Astrocyte (in vitro differentiated cells and primary cell): ENCODE measurements around the gene ARHGAP12. TPM values are rescaled to one million over a fixed set of nuclear protein-coding genes. Genes with fewer than 3 reads are reported as not detected.

ENCODE experiments used
- DNase-seq: peaks from one replicate; pipeline ENCODE4 v3.0.0-alpha.2; 2010; ENCODE audit warnings: low read depth
- FAIRE-seq: peaks from 2 replicates; lab custom pipeline; 2011; peaks lifted over from hg19 to GRCh38; lab: Jason Lieb, UNC
- H2AFZ ChIP-seq: 2 replicates; pipeline ENCODE4 v1.6.0; 2012; ENCODE audit warnings: low read depth, low read length, inconsistent platforms
- H3K27ac ChIP-seq: 2 replicates; pipeline ENCODE4 v1.5.1; 2011; ENCODE audit warnings: low read depth, low read length, inconsistent platforms
- H3K27me3 ChIP-seq: 2 replicates; pipeline ENCODE4 v1.6.0; 2011; ENCODE audit warnings: low read length, inconsistent platforms; ENCODE audit not compliant: insufficient read depth
- H3K36me3 ChIP-seq: 2 replicates; pipeline ENCODE4 v1.5.1; 2011; ENCODE audit warnings: low read length, inconsistent platforms; ENCODE audit not compliant: insufficient read depth
- H3K4me1 ChIP-seq: 2 replicates; pipeline ENCODE4 v1.5.1; 2011; ENCODE audit warnings: low read length, inconsistent platforms; ENCODE audit not compliant: insufficient read depth
- H3K4me2 ChIP-seq: 2 replicates; pipeline ENCODE4 v1.6.0; 2012; ENCODE audit warnings: low read length, inconsistent platforms
- H3K4me3 ChIP-seq: 2 replicates; pipeline ENCODE4 v1.5.1; 2011; ENCODE audit warnings: low read depth, mild to moderate bottlenecking, low read length, inconsistent platforms; ENCODE audit not compliant: insufficient read depth
- H3K79me2 ChIP-seq: 2 replicates; pipeline ENCODE4 v1.6.0; 2012; ENCODE audit warnings: mild to moderate bottlenecking, low read length, inconsistent platforms; ENCODE audit not compliant: insufficient read depth
- H3K9ac ChIP-seq: 2 replicates; pipeline ENCODE4 v1.6.0; 2012; ENCODE audit warnings: mild to moderate bottlenecking, low read length, inconsistent platforms
- H3K9me3 ChIP-seq: 2 replicates; pipeline ENCODE4 v1.5.1; 2012; ENCODE audit warnings: low read depth, mild to moderate bottlenecking, low read length, inconsistent platforms; ENCODE audit not compliant: insufficient read depth
- H4K20me1 ChIP-seq: 2 replicates; pipeline ENCODE4 v1.6.0; 2012; ENCODE audit warnings: low read length, inconsistent platforms; ENCODE audit not compliant: insufficient read depth
- H3K27ac Mint-ChIP-seq: one replicate; pipeline ENCODE4 v1.8.0; 2021; ENCODE audit warnings: mild to moderate bottlenecking, mixed read lengths; ENCODE audit not compliant: unreplicated experiment
- H3K27me3 Mint-ChIP-seq: one replicate; pipeline ENCODE4 v1.8.0; 2021; ENCODE audit warnings: low read depth, mixed read lengths; ENCODE audit not compliant: unreplicated experiment
- H3K36me3 Mint-ChIP-seq: one replicate; pipeline ENCODE4 v1.8.0; 2021; ENCODE audit warnings: low read depth, mixed read lengths; ENCODE audit not compliant: unreplicated experiment
- H3K4me1 Mint-ChIP-seq: one replicate; pipeline ENCODE4 v1.8.0; 2021; ENCODE audit warnings: low read depth, mixed read lengths; ENCODE audit not compliant: unreplicated experiment
- H3K4me3 Mint-ChIP-seq: one replicate; pipeline ENCODE4 v1.8.0; 2021; ENCODE audit warnings: mild to moderate bottlenecking, moderate library complexity, mixed read lengths; ENCODE audit not compliant: unreplicated experiment
- H3K9me3 Mint-ChIP-seq: one replicate; pipeline ENCODE4 v1.8.0; 2021; ENCODE audit warnings: mild to moderate bottlenecking, mixed read lengths; ENCODE audit not compliant: unreplicated experiment
- CTCF ChIP-seq: IDR thresholded peaks from 2 replicates; pipeline ENCODE4 v1.5.1; 2011; ENCODE audit warnings: low read depth, mild to moderate bottlenecking, inconsistent platforms, low read length, moderate library complexity; ENCODE audit not compliant: insufficient read depth
- EZH2 ChIP-seq: IDR thresholded peaks from 2 replicates; pipeline ENCODE4 v1.6.1; 2012; ENCODE audit warnings: mild to moderate bottlenecking, low read length, inconsistent platforms; ENCODE audit not compliant: insufficient read depth
- total RNA-seq: library from RNA; stranded (reverse); gene quantifications from 2 replicates; pipeline ENCODE4 v1.2.1, GENCODE V29; 2021

Gene ARHGAP12
- total RNA-seq, 1 donor from 2014 or later = 24.9 TPM

- no peak overlapping the region for H3K27ac Mint-ChIP-seq
- H3K9me3 Mint-ChIP-seq = peaks cover 16% of the 10 kb centered on the region
Measured at GRCh38 chr10:31958856-31959255, 30.2 kb upstream of the ARHGAP12 start.

GRCh38 chr10:31956200-31956946 is 27.7 kb upstream of the ARHGAP12 start:
- DNase-seq (no peak), FAIRE-seq (no peak)
- Histone ChIP-seq H3K4me2 (no peak overlapping the region), H3K9me3 (no peaks in the 10 kb centered on the region), H2AFZ (no peak overlapping the region), H3K27ac (no peak overlapping the region), H3K4me3 (no peak overlapping the region), H3K79me2 (no peaks in the 10 kb centered on the region), H3K36me3 (no peaks in the 10 kb centered on the region), H3K9ac (no peak overlapping the region), H3K4me1 (peaks cover 6% of the 10 kb centered on the region), H4K20me1 (no peaks in the 10 kb centered on the region), H3K27me3 (no peaks in the 10 kb centered on the region)
- H3K27me3 Mint-ChIP-seq = no peaks in the 10 kb centered on the region
- H3K4me1 Mint-ChIP-seq = peaks cover 6% of the 10 kb centered on the region
- TF ChIP-seq EZH2 (no peak), CTCF (no peak)
- no peak overlapping the region for H3K27ac Mint-ChIP-seq
- H3K9me3 Mint-ChIP-seq = peaks cover 12% of the 10 kb centered on the region
- H3K36me3 Mint-ChIP-seq = peaks cover 16% of the 10 kb centered on the region
- H3K4me3 Mint-ChIP-seq = no peak overlapping the region

More at GRCh38 chr10:31958856-31959255, 30.2 kb upstream of the ARHGAP12 start:
- H3K36me3 Mint-ChIP-seq = peaks cover 16% of the 10 kb centered on the region
- Histone ChIP-seq H3K27ac (no peak overlapping the region), H3K4me3 (no peak overlapping the region), H3K27me3 (no peaks in the 10 kb centered on the region), H3K36me3 (no peaks in the 10 kb centered on the region), H3K79me2 (no peaks in the 10 kb centered on the region), H3K9ac (no peak overlapping the region), H4K20me1 (no peaks in the 10 kb centered on the region), H3K4me1 (peaks cover 6% of the 10 kb centered on the region), H3K4me2 (no peak overlapping the region), H2AFZ (no peak overlapping the region), H3K9me3 (no peaks in the 10 kb centered on the region)
- H3K4me3 Mint-ChIP-seq = no peak overlapping the region
- TF ChIP-seq CTCF = no peak
- TF ChIP-seq EZH2 = no peak
- FAIRE-seq (no peak), DNase-seq (no peak)
- H3K4me1 Mint-ChIP-seq = peaks cover 9% of the 10 kb centered on the region
- H3K27me3 Mint-ChIP-seq = no peaks in the 10 kb centered on the region
